GM23338 (cell line): ENCODE data around the gene RAB3IL1. TPM values are rescaled to one million over a fixed set of nuclear protein-coding genes. Genes with fewer than 3 reads are reported as not detected.

Source experiments
- ATAC-seq: fragments of 200-7000 bp; cut with Tn5 transposase; 3 replicates; pipeline ENCODE4 v1.9.1; 2020
- DNase-seq: peaks from one replicate; pipeline ENCODE4 v3.0.0-alpha.2; 2015; ENCODE audit warnings: low spot score
- H2AFZ ChIP-seq: fragments of 200-600 bp; sonication (generic); 2 replicates; pipeline ENCODE4 v1.8.0; 2016; ENCODE audit warnings: antibody characterized with exemption, mild to moderate bottlenecking, moderate library complexity
- H3F3A ChIP-seq: fragments of 200-600 bp; sonication (generic); replicated peaks from 2 replicates; pipeline ENCODE4 v1.8.0; 2017; ENCODE audit warnings: antibody characterized with exemption, mixed run types, low read depth
- H3K27ac ChIP-seq: fragments of 200-600 bp; sonication (generic); 2 replicates; pipeline ENCODE4 v1.6.1; 2016; ENCODE audit warnings: low read depth
- H3K27me3 ChIP-seq: fragments of 200-600 bp; sonication (generic); 2 replicates; pipeline ENCODE4 v1.8.0; 2016; ENCODE audit warnings: mild to moderate bottlenecking, mixed run types, moderate library complexity; ENCODE audit not compliant: insufficient read depth
- H3K36me3 ChIP-seq: fragments of 200-600 bp; sonication (generic); 2 replicates; pipeline ENCODE4 v1.8.0; 2016; ENCODE audit warnings: mild to moderate bottlenecking; ENCODE audit not compliant: insufficient read depth
- H3K4me1 ChIP-seq: fragments of 200-600 bp; sonication (generic); 2 replicates; pipeline ENCODE4 v1.8.0; 2016; ENCODE audit warnings: mild to moderate bottlenecking, moderate library complexity; ENCODE audit not compliant: insufficient read depth
- H3K4me2 ChIP-seq: fragments of 200-600 bp; sonication (generic); 2 replicates; pipeline ENCODE4 v1.7.1; 2017; ENCODE audit warnings: mixed run types
- H3K4me3 ChIP-seq: fragments of 200-600 bp; sonication (generic); 2 replicates; pipeline ENCODE4 v1.6.1; 2016; ENCODE audit warnings: mixed run types
- H3K79me2 ChIP-seq: fragments of 200-600 bp; sonication (generic); replicated peaks from 2 replicates; pipeline ENCODE4 v1.8.0; 2017; ENCODE audit warnings: mild to moderate bottlenecking; ENCODE audit not compliant: insufficient read depth
- H3K9me2 ChIP-seq: fragments of 200-600 bp; sonication (generic); 2 replicates; pipeline ENCODE4 v1.8.0; 2017; ENCODE audit not compliant: insufficient read depth
- H4K20me1 ChIP-seq: fragments of 200-600 bp; sonication (generic); replicated peaks from 2 replicates; pipeline ENCODE4 v1.8.0; 2017; ENCODE audit warnings: mild to moderate bottlenecking; ENCODE audit not compliant: insufficient read depth
- H3K27ac Mint-ChIP-seq: 2 replicates; pipeline ENCODE4 v1.8.0; 2020; ENCODE audit warnings: inconsistent platforms, mild to moderate bottlenecking, moderate library complexity, mixed read lengths
- H3K27me3 Mint-ChIP-seq: 3 replicates; pipeline ENCODE4 v1.8.0; 2022; ENCODE audit warnings: low read depth, mild to moderate bottlenecking, moderate library complexity, mixed read lengths, inconsistent platforms; ENCODE audit not compliant: insufficient read depth, poor library complexity
- H3K36me3 Mint-ChIP-seq: 3 replicates; pipeline ENCODE4 v1.8.0; 2021; ENCODE audit warnings: low read depth, mild to moderate bottlenecking, inconsistent platforms, moderate library complexity, mixed read lengths
- H3K4me1 Mint-ChIP-seq: 3 replicates; pipeline ENCODE4 v1.8.0; 2020; ENCODE audit warnings: mild to moderate bottlenecking, inconsistent platforms, mixed read lengths
- H3K4me3 Mint-ChIP-seq: 3 replicates; pipeline ENCODE4 v1.8.0; 2021; ENCODE audit warnings: moderate library complexity, mild to moderate bottlenecking, inconsistent platforms, mixed read lengths
- H3K9me3 Mint-ChIP-seq: 3 replicates; pipeline ENCODE4 v1.8.0; 2020; ENCODE audit warnings: moderate library complexity, mild to moderate bottlenecking, inconsistent platforms, mixed read lengths
- CREB1 ChIP-seq: fragments of 250-450 bp; sonication (Bioruptor Pico); IDR thresholded peaks from 2 replicates; pipeline ENCODE4 v1.5.0; 2020; ENCODE audit warnings: low read depth, mild to moderate bottlenecking, moderate library complexity
- EZH2phosphoT487 ChIP-seq: fragments of 200-600 bp; sonication (generic); IDR thresholded peaks from one replicate; pipeline ENCODE4 v1.8.1; 2018; ENCODE audit warnings: antibody characterized with exemption; ENCODE audit not compliant: unreplicated experiment
- JUNB ChIP-seq: IDR thresholded peaks from one replicate; pipeline ENCODE4 v1.6.1; 2016; ENCODE audit warnings: antibody characterized with exemption; ENCODE audit not compliant: unreplicated experiment
- NANOG ChIP-seq: IDR thresholded peaks from 2 replicates; pipeline ENCODE4 v1.6.1; 2016; ENCODE audit warnings: antibody characterized with exemption, borderline replicate concordance
- STAT1 ChIP-seq: IDR thresholded peaks from one replicate; pipeline ENCODE4 v1.6.1; 2016; ENCODE audit warnings: antibody characterized with exemption; ENCODE audit not compliant: unreplicated experiment
- polyA plus RNA-seq: library from polyadenylated mRNA; unstranded; fragments of >200 nt; fragmentation: Nextera tagmentation; extraction: Ambion mirVana; gene quantifications from 2 replicates; pipeline ENCODE4 v1.2.1, GENCODE V29; 2016
- total RNA-seq: library from RNA; depleted of rRNA; stranded (reverse); fragments of >200 nt; shearing (Covaris generic); gene quantifications from 2 replicates; pipeline ENCODE4 v1.2.3, GENCODE V29; 2014
- TF ChIP-seq, protein P1 (sequence below): IDR thresholded peaks from one replicate; pipeline ENCODE4 v1.6.1; 2018; ENCODE audit warnings: antibody characterized with exemption; ENCODE audit not compliant: unreplicated experiment
- TF ChIP-seq, protein P2 (sequence below), 2 experiments: fragments of 200-600 bp in 1 of 2; sonication (generic) in 1 of 2; conservative IDR thresholded peaks; 2 replicates each; pipeline versions ENCODE4 v1.5.1 to v1.6.1; 2016 to 2017; ENCODE audit warnings: antibody characterized with exemption in 2 of 2, low read depth in 2 of 2, mild to moderate bottlenecking in 2 of 2, moderate library complexity in 1 of 2

The RAB3IL1 gene
- total and polyA plus RNA-seq, 2 experiments from 2014 or later: 2.7 to 3.4 TPM

GRCh38 chr11:61905801-61906521 lies 11.4 kb downstream of the RAB3IL1 start:
- TF ChIP-seq, protein P1, sequence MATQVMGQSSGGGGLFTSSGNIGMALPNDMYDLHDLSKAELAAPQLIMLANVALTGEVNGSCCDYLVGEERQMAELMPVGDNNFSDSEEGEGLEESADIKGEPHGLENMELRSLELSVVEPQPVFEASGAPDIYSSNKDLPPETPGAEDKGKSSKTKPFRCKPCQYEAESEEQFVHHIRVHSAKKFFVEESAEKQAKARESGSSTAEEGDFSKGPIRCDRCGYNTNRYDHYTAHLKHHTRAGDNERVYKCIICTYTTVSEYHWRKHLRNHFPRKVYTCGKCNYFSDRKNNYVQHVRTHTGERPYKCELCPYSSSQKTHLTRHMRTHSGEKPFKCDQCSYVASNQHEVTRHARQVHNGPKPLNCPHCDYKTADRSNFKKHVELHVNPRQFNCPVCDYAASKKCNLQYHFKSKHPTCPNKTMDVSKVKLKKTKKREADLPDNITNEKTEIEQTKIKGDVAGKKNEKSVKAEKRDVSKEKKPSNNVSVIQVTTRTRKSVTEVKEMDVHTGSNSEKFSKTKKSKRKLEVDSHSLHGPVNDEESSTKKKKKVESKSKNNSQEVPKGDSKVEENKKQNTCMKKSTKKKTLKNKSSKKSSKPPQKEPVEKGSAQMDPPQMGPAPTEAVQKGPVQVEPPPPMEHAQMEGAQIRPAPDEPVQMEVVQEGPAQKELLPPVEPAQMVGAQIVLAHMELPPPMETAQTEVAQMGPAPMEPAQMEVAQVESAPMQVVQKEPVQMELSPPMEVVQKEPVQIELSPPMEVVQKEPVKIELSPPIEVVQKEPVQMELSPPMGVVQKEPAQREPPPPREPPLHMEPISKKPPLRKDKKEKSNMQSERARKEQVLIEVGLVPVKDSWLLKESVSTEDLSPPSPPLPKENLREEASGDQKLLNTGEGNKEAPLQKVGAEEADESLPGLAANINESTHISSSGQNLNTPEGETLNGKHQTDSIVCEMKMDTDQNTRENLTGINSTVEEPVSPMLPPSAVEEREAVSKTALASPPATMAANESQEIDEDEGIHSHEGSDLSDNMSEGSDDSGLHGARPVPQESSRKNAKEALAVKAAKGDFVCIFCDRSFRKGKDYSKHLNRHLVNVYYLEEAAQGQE: no peak
- TF ChIP-seq STAT1 (no peak), EZH2phosphoT487 (no peak), NANOG (no peak), JUNB (no peak)
- Histone ChIP-seq H3K27ac (no peak overlapping the region), H3K9me2 (no peaks in the 10 kb centered on the region), H3K4me2 (no peak overlapping the region), H2AFZ (no peak overlapping the region), H3F3A (no peaks in the 10 kb centered on the region), H4K20me1 (no peaks in the 10 kb centered on the region), H3K4me1 (peaks cover 10% of the 10 kb centered on the region), H3K36me3 (no peaks in the 10 kb centered on the region; the same call in 1 of the 2 replicates), H3K27me3 (no peaks in the 10 kb centered on the region), H3K79me2 (no peaks in the 10 kb centered on the region), H3K4me3 (no peak overlapping the region)
- peaks cover 7% of the 10 kb centered on the region for H3K27me3 Mint-ChIP-seq
- H3K4me3 Mint-ChIP-seq: no peak overlapping the region
- H3K36me3 Mint-ChIP-seq: no peaks in the 10 kb centered on the region
- no peaks in the 10 kb centered on the region; the same call in 2 of the 3 replicates for H3K9me3 Mint-ChIP-seq
- peaks cover 34% of the 10 kb centered on the region for H3K4me1 Mint-ChIP-seq
- no peak for ATAC-seq
- H3K27ac Mint-ChIP-seq: no peak overlapping the region
- DNase-seq: no peak

DNA sequence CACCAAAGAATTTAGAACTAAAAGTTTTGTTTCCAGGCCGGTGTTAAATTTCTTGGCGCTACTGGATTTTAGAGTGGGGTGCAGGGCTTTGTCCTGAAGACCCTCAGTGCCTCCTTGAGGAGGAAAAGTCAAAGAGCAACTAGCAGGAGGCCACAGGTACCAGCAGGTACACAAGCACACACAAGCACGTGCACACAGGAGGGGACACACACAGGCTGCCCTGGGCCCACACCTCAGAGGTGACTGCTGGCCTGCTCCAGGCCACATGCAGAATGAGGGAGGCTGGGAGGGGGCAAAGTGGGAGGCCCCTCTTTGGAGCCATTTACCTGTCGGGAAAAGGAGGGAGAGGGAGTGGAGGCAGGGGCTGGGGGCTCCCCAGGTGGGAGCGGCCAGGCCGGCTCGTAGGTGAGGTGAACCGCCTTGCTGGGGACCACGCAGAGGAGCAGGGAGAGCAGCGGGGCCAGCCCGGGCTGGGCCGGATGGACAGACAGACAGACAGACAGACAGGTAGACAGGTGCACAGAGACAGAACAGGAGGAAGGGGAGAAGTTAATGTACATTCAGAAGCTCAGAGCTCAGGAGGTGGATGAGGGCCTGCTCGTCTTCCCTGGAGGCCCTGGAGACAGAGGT lies 12.2 kb downstream of the RAB3IL1 start:
- Mint-ChIP-seq H3K4me1 (peaks cover 34% of the 10 kb centered on the region), H3K36me3 (no peaks in the 10 kb centered on the region), H3K4me3 (no peak overlapping the region), H3K9me3 (no peaks in the 10 kb centered on the region; the same call in 2 of the 3 replicates), H3K27me3 (peaks cover 7% of the 10 kb centered on the region), H3K27ac (no peak overlapping the region; the same call in 1 of the 2 replicates)
- Histone ChIP-seq H3K36me3 (no peaks in the 10 kb centered on the region; the same call in 1 of the 2 replicates), H3K27me3 (no peaks in the 10 kb centered on the region), H3K4me1 (peaks cover 10% of the 10 kb centered on the region), H4K20me1 (no peaks in the 10 kb centered on the region), H3K4me3 (no peak overlapping the region), H3F3A (no peaks in the 10 kb centered on the region), H3K79me2 (no peaks in the 10 kb centered on the region), H3K27ac (no peak overlapping the region), H3K9me2 (no peaks in the 10 kb centered on the region), H2AFZ (peak overlapping the region; percentile 69; the same call in 1 of the 2 replicates), H3K4me2 (0 out of 2 replicates have a peak overlapping the region, but pooled peaks have one; percentile 57)
- TF ChIP-seq CREB1 (CRISPR knock-in tag): no peak
- TF ChIP-seq, protein P2, sequence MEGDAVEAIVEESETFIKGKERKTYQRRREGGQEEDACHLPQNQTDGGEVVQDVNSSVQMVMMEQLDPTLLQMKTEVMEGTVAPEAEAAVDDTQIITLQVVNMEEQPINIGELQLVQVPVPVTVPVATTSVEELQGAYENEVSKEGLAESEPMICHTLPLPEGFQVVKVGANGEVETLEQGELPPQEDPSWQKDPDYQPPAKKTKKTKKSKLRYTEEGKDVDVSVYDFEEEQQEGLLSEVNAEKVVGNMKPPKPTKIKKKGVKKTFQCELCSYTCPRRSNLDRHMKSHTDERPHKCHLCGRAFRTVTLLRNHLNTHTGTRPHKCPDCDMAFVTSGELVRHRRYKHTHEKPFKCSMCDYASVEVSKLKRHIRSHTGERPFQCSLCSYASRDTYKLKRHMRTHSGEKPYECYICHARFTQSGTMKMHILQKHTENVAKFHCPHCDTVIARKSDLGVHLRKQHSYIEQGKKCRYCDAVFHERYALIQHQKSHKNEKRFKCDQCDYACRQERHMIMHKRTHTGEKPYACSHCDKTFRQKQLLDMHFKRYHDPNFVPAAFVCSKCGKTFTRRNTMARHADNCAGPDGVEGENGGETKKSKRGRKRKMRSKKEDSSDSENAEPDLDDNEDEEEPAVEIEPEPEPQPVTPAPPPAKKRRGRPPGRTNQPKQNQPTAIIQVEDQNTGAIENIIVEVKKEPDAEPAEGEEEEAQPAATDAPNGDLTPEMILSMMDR (conservative IDR thresholded peaks at IDR 0.05; ENCODE audit: low read depth in 2 of 2): 0 out of 4 replicates have a peak, but pooled peaks of 1 of the 2 experiments have one; percentile 3
- DNase-seq (no peak), ATAC-seq (peak; percentile 4; the same call in 2 of the 3 replicates)
